Measurements from ENCODE around the gene FBXO21.

- TF ChIP-seq EZH2 (conservative IDR thresholded peaks at IDR 0.05; ENCODE audit: low read depth, low read length) = no peak
- no peak for TF ChIP-seq MAX (IDR thresholded peaks at IDR 0.05)
- no peak for TF ChIP-seq FOXP4 (CRISPR knock-in tag; IDR thresholded peaks at IDR 0.05)
- no peak for TF ChIP-seq KLF6 (CRISPR knock-in tag; IDR thresholded peaks at IDR 0.05)
- no peak for TF ChIP-seq DPF2 (CRISPR knock-in tag; IDR thresholded peaks at IDR 0.05; ENCODE audit: borderline replicate concordance, low read depth)
- TF ChIP-seq CHD2 (IDR thresholded peaks at IDR 0.05; ENCODE audit: low read depth, low read length) = no peak
Observed at GRCh38 chr12:117202033-117202432, 11.8 kb upstream of the FBXO21 start.

Measured in HepG2 (cell line).